Suprapubic skin (tissue), 4 donors: ENCODE results near the gene FSTL4.

Experiments used
- CTCF ChIP-seq, 2 donors: fragments of 200-600 bp in 1 of 2; fragments of 450-650 bp in 1 of 2; sonication (generic) in 1 of 2; IDR thresholded peaks; one replicate each; pipeline ENCODE4 v1.5.1; 2016 to 2019; ENCODE audit warnings: antibody characterized with exemption in 2 of 2, mild to moderate bottlenecking in 1 of 2, moderate library complexity in 1 of 2
- EP300 ChIP-seq: sonication (generic); formaldehyde crosslinking; IDR thresholded peaks from one replicate; pipeline ENCODE4 v1.6.1; 2017; ENCODE audit warnings: antibody characterized with exemption
- POLR2AphosphoS5 ChIP-seq, 3 donors: sonication (generic); formaldehyde crosslinking; IDR thresholded peaks; one replicate each; pipeline ENCODE4 v1.6.1; 2017; ENCODE audit warnings: antibody characterized with exemption in 3 of 3

- no peak for TF ChIP-seq POLR2AphosphoS5 (IDR thresholded peaks at IDR 0.05)
- no peak for TF ChIP-seq EP300
- TF ChIP-seq CTCF (IDR thresholded peaks at IDR 0.05), result no peak
Measured at GRCh38 chr5:133425222-133425621, 187.1 kb downstream of the FSTL4 start.
